Gastroesophageal sphincter (tissue), 3 donors: ENCODE results near the gene CDADC1.

Experiments used
- EP300 ChIP-seq: sonication (generic); formaldehyde crosslinking; IDR thresholded peaks from one replicate; pipeline ENCODE4 v1.6.1; 2017; ENCODE audit warnings: antibody characterized with exemption, mild to moderate bottlenecking
- POLR2A ChIP-seq, 2 donors: fragments of 450-650 bp; IDR thresholded peaks; one replicate each; pipeline ENCODE4 v1.6.1; 2017; ENCODE audit warnings: antibody characterized with exemption in 2 of 2, mild to moderate bottlenecking in 2 of 2, moderate library complexity in 1 of 2
- POLR2AphosphoS5 ChIP-seq: sonication (generic); formaldehyde crosslinking; IDR thresholded peaks from one replicate; pipeline ENCODE4 v1.6.1; 2017; ENCODE audit warnings: antibody characterized with exemption
- TF ChIP-seq, protein P1 (sequence below), 4 experiments: fragments of 200-600 bp in 2 of 4; fragments of 450-650 bp in 2 of 4; sonication (generic) in 1 of 4; IDR thresholded peaks; one replicate each; pipeline ENCODE4 v1.5.1; 2017 to 2019; ENCODE audit warnings: antibody characterized with exemption in 4 of 4, mild to moderate bottlenecking in 2 of 4, moderate library complexity in 2 of 4

DNA sequence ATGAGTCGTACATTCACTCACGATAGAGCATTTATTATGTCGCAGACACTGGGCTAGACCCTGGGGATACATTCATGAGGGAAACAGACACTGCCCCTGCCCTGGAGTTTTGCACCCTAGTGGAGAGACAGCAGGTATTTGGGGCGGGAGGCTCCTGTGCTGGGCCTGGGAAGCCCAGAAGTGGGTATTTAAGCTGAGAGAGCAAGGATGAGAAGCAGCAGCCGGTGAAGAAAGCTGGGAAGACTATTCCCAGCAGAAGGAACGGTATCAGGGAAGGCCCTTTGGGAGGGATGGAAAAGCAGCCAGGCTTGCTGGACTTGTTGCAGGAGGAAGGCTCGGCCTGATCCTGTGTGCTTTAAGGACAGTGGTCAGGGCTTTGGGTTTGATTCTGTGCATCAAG, 54.5 kb downstream of the CDADC1 start:
- TF ChIP-seq POLR2AphosphoS5, result no peak
- no peak for TF ChIP-seq EP300
- TF ChIP-seq, protein P1, sequence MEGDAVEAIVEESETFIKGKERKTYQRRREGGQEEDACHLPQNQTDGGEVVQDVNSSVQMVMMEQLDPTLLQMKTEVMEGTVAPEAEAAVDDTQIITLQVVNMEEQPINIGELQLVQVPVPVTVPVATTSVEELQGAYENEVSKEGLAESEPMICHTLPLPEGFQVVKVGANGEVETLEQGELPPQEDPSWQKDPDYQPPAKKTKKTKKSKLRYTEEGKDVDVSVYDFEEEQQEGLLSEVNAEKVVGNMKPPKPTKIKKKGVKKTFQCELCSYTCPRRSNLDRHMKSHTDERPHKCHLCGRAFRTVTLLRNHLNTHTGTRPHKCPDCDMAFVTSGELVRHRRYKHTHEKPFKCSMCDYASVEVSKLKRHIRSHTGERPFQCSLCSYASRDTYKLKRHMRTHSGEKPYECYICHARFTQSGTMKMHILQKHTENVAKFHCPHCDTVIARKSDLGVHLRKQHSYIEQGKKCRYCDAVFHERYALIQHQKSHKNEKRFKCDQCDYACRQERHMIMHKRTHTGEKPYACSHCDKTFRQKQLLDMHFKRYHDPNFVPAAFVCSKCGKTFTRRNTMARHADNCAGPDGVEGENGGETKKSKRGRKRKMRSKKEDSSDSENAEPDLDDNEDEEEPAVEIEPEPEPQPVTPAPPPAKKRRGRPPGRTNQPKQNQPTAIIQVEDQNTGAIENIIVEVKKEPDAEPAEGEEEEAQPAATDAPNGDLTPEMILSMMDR (IDR thresholded peaks at IDR 0.05), result no peak
- no peak for TF ChIP-seq POLR2A (IDR thresholded peaks at IDR 0.05)
